GM18499 (cell line): ENCODE results near the gene EME2.
"Not testable (repeated sequence)": the region's sequence is repeated elsewhere in the genome, so short reads cannot be mapped to it uniquely, and the experiment has no call there.

Experiments
- ATAC-seq: cut with Tn5 transposase; IDR thresholded peaks from one replicate; pipeline ENCODE4 v1.9.1; 2021; ENCODE audit warnings: moderate number of reproducible peaks; ENCODE audit not compliant: insufficient read depth, unreplicated experiment

The EME2 gene

DNA sequence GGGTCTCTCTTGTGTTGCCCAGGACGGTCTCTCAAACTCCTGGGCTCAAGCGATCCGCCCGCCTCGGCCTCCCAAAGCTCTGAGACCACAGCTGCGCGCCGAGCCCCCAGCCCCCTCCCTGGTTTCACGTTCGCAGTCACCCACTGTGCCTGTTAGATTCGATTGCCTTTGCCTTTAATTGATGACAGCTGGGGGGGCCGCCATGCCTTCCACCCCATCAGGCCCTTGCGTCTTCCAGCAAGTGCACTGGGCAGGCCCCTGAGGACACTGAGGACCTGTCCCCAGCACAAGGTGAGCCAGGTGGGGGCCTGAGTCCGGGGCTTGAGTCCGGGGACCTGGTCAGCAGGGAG lies 17.6 kb downstream of the EME2 start:
- ATAC-seq, result no peak

DNA sequence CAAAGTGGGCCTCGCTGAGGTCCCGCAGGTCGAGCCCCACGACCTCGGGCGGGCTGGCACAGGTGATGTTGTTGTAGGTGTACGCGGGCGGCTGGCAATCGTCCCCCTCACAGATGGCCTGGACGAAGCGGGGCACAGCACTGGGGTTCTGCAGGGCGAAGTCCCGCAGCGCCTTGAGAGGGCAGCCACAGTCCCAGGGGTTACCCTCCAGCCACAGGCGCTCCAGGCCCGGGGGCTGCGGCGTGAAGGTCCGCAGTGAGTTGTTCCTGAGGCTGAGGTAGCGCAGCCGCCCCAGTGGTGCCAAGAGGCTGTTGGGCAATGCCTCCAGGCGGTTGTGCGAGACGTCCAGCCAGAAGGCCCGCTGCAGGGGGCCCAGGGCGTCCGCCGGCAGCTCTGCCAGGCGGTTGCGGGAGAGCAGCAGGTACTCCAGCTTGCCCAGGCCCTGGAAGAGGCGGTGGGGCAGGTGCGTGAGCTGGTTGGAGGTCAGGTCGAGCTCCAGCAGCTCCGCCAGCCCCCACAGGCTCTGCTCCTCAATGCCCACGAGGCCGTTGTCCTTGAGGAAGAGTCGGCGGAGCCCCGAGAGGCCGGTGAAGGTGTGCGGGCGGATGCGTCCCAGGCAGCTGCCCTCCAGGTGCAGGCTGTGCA lies 18.1 kb downstream of the EME2 start:
- no peak for ATAC-seq

DNA sequence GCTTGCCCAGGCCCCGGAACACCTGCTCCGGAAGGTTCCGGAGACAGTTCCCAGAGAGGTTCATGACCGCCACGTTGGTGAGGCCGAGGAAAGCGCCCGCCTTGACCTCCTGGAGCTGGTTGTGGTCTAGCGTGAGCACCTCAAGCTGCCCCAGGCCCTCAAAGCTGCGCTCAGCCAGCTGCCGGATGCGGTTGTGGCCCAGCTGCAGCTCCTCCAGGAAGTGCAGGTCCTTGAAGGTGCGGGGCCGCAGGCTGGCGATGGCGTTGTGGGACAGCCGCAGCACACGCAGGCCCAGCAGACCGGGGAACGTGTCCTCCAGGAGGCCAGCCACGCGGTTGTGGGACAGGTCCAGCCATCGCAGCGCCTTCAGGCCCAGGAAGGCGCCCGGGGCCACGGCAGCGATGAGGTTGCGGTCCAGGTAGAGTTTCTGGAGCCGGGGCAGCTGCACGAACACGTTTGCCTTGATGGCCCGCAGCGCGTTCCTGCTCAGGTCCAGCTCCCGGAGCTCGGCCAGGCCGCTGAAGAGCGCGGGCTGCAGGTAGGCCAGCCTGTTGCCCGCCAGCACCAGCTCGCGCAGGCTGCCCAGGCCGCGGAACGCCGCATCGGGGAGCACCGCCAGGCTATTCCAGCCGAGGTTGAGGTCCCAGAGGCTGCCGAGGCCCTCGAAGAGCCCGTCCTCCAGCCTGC lies 18.8 kb downstream of the EME2 start:
- ATAC-seq, result no peak

DNA sequence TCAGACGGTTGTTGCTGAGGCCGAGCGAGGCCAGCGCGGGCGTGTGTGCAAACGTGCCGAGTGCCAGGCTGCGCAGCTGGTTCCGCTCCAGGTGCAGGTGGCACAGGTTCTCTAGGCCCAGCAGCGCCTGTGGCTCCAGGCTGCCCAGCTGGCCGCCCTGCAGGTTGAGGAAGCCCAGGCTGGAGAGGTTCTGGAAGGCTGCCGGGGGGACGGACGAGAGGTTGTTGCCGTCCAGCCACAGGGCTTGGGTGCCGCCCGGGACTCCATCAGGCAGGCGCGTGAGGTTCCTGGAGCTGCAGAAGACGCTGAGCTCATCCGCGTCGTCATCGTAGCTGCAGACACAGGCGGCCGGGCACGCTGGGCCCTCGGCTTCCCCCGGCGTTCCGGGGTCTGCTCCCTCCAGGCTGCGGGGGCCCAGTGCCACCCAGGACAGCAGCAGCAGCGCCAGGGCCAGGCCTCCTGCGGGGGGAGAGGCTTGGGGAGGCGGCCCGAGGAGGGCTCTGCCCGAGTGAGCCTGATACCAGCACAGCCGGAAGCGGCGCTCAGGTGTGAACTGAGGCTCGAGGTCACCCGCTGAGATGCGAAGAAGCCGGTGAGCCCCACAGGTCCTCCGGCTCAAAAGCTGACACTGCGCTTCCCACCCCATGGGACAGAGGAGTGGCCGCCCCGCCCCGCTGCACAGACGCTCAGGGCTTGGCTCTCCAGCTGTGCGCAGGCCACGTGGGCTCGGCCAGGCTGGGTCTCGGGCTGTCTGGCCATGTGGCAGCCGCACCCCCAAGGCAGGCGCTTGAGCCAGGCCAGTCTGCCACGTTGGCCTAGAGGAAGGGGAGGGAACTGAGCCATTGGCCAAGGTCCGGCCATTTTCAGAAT lies 19.6 kb downstream of the EME2 start:
- ATAC-seq, result no peak

DNA sequence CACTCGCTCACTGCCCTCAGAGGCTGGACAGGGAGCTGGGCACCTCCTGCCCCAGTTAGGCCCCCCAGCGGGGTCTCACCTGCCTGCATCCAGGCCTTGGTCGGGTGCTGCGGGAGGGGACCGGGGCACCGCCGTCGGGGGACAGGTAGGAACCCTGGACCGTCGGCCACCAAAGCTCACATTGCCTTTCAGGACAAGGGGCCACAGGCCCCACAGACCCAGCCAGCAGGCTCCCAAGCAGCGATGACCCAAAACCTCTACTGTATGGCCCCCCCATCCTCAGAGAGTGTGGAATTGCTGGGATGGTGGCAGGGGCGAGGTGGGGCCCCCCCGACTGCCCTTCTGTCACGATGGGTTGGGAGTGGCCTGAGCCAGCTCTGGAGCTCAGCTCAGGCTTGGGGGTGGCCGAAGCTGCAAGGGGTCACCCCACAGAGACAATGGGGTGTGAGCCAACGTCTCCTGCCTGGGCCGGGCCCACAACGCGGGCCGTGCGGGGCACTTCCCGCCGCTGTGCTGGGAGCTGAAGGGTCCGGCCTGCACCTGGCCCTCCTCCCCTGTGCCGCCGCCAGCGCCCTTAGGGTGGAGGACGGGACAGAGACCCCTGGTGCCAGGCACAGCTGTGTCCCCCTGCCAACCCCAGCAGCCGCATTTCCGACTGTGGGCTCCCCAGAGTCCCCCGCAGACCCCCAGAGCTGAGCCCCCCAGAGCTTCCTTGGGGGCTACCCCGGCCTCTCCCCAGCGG lies 20.4 kb downstream of the EME2 start:
- no peak for ATAC-seq

DNA sequence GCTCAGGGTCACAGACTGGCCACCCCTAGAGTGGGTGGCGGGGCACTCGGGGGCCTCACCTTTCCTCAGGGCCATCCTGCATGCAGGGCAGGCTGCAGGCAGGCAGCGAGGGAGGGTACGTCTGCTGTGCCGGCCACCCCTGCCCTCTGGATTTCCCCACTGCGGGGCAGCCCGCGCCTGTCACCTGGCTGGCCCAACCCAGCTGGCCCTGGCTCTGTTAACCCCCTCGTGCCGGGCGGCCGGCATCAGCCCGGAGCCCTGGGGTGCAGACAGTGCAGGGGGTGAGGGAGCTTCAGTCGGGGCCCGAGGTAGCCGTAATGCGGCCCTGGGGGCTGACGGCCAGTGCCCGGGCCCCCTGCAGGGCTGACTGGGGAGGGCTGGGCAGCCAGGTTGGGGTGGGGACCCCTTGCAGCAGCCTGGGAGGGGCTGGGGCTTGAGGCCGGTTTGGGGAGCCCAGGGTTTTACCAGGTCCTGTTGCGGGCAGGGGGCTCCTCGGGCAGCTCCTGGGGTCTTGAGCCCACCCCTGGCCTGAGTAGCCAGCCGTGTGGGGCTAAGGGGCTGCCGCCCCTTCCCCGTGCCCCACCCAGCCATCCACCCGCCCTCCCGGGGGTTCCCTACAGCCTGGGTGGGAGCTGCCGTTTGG lies 21.1 kb downstream of the EME2 start, which contains the start of gene IGFALS:
TSS of gene IGFALS (minus strand) at position 128 of the 643 bp plus-strand sequence. CDS start at position 75, 53 bp downstream.
- no peak for ATAC-seq

DNA sequence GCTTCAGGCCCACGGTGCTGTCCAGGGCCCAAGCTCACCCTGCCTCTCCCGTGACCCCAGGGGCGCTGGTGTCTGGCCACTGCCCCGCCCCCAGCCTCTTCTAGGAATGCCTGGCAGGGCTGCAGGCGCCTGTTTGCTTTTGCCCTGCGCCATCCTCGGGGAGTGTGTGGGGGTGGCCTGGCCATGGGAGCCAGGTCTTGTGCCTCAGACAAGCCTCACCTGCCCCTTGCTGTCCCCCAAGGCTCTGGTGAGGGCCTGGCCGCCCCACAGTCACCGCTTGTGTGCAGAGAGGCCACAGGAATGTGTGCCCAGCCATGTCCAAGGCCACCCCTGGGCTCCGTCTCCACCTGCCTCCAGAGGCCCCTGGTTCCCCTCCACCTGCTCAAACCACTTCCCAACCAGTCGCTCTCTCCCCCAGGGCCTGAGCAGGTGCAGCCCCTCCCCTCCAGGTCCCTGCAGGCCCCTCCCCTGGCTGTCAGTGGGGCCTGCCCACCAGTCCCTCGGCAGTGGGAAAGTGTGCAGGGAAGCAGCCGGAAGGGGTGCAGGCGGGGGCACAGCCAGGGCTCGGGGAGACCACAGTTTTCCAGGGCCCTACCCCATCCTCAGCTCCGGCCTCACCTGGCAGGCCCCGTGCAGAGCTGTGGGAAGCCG lies 21.7 kb downstream of the EME2 start:
- no peak for ATAC-seq

DNA sequence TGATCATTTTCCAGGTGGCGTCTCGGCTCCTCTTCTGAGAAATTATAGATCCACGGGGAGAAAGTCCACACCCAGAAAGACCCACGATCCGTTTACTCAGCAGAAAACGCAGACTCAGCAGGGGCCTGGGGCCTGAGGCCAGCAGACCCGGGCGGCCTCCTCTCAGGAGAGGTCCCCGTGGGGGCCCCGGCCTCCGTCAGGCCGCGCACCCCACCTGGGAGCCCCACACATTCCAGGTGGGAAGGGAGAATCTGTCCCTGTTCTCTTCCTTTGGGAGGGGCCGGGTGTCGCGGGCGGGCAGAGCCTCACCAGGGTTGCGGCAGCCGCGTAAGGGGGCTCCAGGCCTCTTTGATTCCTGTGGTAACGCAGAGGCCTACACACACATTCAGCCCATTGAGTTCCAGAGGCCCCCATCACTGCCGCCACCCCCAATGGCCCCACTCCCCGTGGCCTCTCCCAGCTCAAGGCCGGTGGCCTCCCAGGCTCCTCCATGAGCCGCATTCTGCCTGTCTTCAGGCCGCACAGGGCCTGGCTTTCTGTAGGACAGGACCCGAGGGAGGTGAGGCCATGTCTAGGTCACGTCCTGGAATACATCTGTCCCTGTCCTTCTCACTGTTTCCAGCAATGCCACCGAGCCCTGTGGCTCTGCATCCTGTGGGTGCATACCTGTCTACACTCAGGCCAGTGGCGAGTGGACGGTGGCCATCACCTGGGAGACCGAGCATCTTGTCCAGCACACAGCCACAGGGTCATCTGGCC lies 22.5 kb downstream of the EME2 start:
- no peak for ATAC-seq

DNA sequence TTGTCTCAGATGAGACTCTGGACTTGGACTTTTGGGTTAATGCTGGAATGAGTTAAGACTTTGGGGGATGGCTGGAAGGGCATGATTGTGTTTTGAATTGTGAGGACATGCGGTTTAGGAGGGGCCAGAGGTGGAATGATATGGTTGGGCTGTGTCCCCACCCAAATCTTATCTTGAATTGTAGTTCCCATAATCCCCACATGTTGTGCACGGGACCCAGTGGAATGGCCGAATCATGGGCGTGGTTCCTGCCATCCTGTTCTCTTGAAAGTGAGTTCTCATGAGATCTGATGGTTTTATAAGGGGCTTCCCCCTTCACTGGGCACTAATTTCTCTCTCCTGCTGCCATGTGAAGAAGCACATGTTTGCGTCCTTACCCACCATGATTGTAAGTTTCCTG lies 26.7 kb downstream of the EME2 start:
- ATAC-seq, result not testable (repeated sequence)

DNA sequence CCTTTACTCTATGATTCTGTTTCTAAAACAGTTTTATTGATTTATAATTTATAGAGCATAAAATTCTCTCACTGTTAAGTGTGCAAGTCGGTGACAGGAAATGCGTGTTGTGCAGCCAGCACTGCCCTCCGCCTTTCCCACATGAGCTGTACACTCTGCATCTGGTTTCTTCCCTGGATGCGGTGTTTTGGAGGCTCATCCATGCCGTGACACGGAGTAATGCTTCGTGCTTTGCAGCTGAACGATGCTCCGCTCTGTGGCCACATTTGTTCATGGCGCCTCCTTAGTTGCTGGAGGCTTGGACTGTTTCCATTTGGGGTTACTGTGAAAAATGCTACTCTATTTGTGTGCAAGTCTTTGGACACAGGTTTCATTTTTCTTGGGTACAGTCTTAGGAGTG lies 28.1 kb downstream of the EME2 start:
- ATAC-seq, result no peak

DNA sequence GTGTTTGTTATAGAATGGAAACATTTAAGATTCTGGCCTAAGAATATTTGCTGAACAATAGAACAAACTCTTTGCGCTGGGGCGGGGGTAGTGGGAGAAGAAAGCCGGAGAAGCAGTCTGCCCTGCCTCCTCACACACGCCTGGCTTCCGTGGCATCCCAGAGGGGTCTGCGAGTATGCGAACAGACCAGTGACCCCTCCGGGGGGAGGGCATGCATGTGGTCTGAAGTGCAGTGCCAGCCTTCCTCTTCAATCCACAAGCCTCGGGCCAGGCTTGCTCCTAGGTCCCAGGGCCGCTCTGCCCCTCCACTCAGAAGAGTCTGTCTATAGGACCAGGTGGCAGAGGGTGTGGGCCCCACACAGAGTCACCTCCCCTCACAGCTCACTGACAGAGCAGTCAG lies 35.0 kb downstream of the EME2 start:
- no peak for ATAC-seq

DNA sequence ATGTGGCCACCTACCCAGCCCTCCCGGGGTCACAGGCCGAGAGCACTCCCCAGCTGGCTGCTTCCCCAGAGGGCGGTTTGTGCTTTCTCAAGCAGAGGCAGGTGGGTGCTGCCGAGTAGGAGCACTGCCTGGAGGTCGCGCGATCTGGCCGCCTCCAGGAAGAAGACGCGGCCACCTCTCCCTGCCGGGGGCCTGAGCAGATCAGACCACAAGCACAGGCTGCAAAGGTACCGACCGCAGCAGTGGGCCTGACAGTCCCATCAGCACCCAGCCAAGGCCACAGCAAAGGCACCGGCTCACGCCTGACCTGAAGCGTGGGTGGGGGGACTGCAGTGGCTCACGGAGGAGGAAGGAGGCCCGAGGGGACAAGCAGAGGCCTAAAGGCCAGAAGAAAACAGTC lies 36.1 kb downstream of the EME2 start:
- no peak for ATAC-seq

DNA sequence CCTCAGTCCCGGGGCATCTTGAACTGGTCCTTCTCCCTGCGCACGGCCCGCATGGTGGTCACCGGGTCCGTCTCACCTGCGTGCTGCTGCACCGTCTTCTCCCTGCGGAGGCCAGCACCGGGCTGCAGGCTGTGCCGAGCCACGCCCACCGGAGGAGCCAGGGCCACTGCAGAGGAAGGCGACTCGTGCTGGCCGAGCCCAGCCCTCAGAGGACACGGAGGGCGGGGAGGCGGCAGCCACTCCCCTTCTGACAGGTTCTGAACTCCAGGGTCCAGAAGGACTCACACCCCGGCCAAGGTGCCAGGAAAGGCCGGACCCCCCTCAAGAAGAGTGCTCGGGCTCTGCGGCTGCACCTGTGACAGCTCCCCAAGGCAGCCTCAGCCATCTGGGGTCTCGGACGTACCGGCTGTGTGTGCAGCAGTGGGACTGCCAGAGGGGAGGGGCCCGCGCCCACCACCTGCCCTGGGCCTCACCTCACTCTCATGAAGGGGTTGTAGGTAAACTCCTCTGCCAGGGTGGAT lies 36.7 kb downstream of the EME2 start:
- no peak for ATAC-seq

DNA sequence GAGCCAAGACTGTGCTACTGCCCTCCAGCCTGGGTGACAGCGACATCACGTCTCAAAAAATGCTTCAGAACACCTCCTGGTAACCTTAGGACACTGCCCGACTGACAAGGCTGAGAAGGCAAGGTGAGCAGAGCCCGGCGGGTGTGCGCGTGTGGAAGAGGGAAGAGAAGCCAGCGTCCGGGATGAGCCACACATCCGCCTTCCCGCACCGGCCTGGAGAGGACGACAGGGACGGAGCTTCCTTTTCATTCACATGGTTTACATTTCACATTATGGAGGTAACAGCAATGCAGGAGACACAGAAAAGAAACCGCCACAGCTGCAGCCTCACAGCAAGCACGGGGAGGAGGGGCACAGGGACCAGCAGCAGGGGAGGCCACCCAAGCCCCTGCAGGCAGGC lies 37.5 kb downstream of the EME2 start:
- ATAC-seq, result no peak

DNA sequence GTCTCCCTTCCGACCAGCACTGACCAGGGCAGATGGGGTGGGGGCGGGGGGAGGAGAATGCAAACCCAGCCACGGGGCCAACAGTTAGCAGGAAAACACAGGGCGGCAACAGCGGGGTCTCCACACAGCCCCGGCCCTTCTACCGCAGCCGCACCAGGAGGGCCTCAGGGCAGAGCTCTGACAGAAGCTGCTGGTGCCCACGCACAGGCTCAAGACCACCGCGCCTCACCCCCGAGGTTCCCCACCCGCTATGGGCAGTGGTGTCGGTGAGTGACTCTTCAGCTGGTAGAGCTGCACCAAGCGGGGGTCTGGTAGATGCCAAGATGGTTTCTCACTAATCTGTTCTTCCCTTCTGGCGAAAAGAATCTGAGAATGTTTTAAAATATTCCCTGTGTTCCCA lies 37.9 kb downstream of the EME2 start:
- no peak for ATAC-seq

DNA sequence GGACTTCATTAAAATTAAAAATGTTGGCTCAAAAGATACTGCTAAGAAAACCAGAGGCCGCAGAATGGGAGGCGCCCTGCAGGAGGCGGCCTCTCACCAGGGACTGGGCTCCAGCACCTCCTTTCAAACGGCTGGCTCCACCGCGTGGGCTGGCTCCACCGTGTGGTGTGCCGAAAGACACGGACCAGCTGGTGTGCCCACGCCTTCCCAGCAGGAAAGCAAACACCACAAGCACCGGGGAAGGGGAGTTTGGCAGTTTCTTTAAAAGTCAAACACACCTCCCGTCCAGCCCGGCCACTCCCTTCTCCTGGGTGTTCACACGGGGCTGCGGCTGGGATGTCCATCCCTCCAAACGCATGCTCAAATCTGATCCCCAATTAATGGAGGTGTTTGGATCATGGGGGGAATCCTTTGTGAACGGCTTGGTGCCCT lies 40.1 kb downstream of the EME2 start:
- no peak for ATAC-seq

DNA sequence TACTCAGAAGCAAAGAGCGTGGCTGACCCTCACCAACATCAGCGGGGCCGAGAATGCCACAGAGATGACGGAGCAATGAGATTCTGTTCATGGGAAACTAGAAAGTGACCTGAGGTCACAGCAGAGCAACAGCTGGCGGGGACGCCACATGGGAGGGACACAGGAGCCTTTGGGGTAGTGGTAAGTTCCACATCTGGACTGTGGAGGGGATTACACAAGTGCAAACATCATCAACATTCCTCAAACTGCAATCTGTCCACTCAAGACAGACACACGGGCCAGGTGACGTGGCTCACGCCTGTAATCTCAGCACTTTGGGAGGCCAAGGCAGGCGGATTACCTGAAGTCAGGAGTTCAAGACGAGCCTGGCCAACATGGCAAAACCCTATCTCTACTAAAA lies 42.9 kb downstream of the EME2 start:
- no peak for ATAC-seq

DNA sequence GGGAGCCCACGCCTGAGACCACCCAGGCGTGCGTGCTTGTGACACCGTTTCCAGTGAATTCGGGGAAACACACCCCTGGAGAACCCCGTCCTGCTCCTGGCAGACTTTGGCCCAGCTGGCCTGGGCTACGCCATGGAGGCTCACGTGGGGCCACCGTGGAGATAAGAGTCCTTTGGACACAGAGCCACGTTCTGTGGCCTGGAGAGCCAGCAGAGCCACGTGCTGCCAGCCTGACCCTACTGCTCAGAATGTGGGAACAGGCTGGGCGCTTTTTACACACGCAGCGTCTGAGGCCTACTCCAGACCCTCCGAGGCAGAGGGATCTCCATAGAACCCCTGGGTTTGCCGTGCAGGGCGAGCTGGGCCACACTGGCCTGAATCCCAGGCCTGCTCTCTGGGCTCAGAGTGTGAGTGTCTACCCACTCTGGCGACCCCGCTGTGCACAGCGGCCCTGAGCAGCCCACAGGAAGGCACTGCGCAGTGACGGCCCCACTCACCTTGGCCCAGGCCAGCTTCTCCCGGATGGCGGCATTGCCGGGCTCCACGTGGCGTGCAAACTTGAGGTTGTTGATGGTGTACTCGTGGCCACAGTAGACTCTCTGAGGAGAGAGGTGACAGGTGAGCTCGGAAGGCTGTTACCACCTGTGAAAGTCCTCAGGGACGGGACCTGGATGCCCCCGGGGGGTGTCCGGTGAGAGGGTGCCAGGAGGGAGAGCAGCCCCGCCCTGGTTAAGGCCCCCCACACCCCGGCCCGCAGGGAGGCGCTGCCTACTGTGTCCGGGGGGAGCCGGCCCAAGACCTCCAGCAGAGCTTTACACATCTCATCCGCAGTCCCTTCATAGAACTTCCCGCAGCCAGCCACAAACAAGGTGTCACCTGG lies 44.0 kb downstream of the EME2 start:
- no peak for ATAC-seq
